Measurements from ENCODE around the gene PTGER3.

GRCh38 chr1:70941563-70941962, 106.1 kb downstream of the PTGER3 start:
- TF ChIP-seq CTCF (IDR thresholded peaks at IDR 0.05) (no peak), EP300 (IDR thresholded peaks at IDR 0.05) (no peak), POLR2AphosphoS5 (IDR thresholded peaks at IDR 0.05) (no peak), POLR2A (IDR thresholded peaks at IDR 0.05) (no peak)

Measured in upper lobe of left lung (tissue), 4 donors.